OCI-LY1 (cell line): ENCODE measurements around the gene THSD7A.

Experiments used
- EZH2 ChIP-seq: fragments of 200-600 bp; sonication (generic), shearing (Covaris generic); IDR thresholded peaks from 2 replicates; pipeline ENCODE4 v1.8.0; 2017; ENCODE audit warnings: borderline replicate concordance, mixed run types, mild to moderate bottlenecking, antibody characterized with exemption, low read length, moderate library complexity, mixed read lengths
- TF ChIP-seq, protein P1 (sequence below): fragments of 200-600 bp; sonication (generic), shearing (Covaris generic); IDR thresholded peaks from 2 replicates; pipeline ENCODE4 v1.5.1; 2017; ENCODE audit warnings: mild to moderate bottlenecking, antibody characterized with exemption, low read length, moderate library complexity, mixed read lengths

DNA sequence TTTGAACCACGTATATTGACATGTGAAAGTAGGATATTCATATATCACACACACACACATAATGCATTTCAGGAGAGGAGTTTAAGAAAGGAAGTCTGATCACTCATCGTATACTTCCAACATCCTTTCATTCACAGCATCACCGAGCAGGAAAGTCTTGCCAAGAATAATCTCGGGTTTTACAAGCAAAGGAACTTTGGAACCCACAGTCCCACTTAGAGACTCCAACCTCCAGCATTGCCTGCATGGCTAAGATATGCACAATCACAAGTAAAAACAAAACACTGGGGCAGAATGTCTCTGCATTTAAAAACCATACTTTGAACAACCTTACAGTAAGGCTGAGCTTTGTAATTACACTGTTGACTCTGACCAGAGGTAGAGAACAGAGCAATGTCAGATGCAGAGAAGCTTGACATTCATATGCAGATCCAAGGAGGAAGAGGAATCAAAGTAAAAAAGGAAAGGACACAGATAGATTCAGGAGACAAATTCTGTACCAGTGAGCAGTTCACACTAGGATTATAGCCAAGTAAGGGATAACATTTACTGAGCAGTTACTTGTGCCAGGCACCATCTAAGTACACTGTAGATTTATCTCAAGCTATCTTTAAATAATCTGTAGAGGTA, 14.8 kb downstream of the THSD7A start:
- TF ChIP-seq, protein P1, sequence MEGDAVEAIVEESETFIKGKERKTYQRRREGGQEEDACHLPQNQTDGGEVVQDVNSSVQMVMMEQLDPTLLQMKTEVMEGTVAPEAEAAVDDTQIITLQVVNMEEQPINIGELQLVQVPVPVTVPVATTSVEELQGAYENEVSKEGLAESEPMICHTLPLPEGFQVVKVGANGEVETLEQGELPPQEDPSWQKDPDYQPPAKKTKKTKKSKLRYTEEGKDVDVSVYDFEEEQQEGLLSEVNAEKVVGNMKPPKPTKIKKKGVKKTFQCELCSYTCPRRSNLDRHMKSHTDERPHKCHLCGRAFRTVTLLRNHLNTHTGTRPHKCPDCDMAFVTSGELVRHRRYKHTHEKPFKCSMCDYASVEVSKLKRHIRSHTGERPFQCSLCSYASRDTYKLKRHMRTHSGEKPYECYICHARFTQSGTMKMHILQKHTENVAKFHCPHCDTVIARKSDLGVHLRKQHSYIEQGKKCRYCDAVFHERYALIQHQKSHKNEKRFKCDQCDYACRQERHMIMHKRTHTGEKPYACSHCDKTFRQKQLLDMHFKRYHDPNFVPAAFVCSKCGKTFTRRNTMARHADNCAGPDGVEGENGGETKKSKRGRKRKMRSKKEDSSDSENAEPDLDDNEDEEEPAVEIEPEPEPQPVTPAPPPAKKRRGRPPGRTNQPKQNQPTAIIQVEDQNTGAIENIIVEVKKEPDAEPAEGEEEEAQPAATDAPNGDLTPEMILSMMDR: no peak
- TF ChIP-seq EZH2: no peak
